DND-41 (cell line): Measurements from ENCODE around the gene ZNF431.
"Not testable (repeated sequence)": the region's sequence is repeated elsewhere in the genome, so short reads cannot be mapped to it uniquely, and the experiment has no call there.

Source experiments
- CTCF ChIP-seq: IDR thresholded peaks from 2 replicates; pipeline ENCODE4 v1.5.1; 2012; ENCODE audit warnings: borderline replicate concordance, low read length, moderate library complexity, mild to moderate bottlenecking; ENCODE audit not compliant: poor library complexity, severe bottlenecking; ENCODE audit errors: extremely low read depth
- EZH2 ChIP-seq: IDR thresholded peaks from 3 replicates; pipeline ENCODE4 v1.6.1; 2012; ENCODE audit warnings: borderline replicate concordance, low read depth, mild to moderate bottlenecking, moderate library complexity, low read length, inconsistent platforms; ENCODE audit not compliant: severe bottlenecking

- not testable (repeated sequence) for TF ChIP-seq CTCF, EZH2
These were observed 834 bp upstream of the ZNF431 start for GRCh38 chr19:21141006-21141405.
